ENCODE measurements around the gene VWC2L.

VWC2L gene

DNA sequence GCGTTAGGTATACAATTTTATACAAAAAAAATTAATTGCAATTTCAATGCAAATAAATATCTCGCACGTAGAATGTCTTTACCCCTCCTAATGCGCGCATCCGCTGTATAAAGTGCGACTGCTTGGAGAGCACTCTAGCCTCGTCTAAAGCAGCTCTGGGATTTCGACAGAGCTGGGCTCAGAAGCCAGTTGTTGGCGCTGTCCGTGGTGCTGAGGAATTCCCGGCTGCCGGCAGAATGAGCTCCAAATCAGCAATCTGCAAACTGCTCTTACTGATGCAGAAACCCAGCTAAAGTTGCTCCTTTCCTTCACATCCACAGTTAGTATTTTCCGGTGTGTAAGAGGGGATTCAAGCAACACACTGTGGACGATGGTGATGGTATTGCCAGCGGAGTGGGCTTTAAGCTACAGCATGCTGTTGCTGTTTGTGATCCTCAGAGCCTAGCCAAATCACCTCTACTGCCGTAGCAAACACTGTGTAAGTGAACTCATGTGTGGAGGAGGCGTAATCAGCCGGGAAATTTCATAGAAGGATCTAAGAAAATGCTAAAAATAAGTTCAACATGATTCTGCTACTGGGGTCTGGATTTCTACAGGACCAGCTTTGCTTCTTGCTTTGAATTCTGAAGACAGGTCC, at the start of gene VWC2L:
Gene VWC2L (plus strand): TSS at position 137 of the 637 bp plus-strand sequence. CDS start 3,140 bp downstream, outside the sequence.
- H3K9me3 Mint-ChIP-seq = no peaks in the 10 kb centered on the region
- DNase-seq (ENCODE audit: low spot score) = peak; percentile 7
- no peaks in the 10 kb centered on the region for H3K4me1 Mint-ChIP-seq (ENCODE audit: low read depth)
- no peaks in the 10 kb centered on the region for H3K27me3 Mint-ChIP-seq (ENCODE audit: low read depth)
- H3K36me3 Mint-ChIP-seq (ENCODE audit: low read depth) = no peaks in the 10 kb centered on the region
- no peak within 1 kb of the TSS for H3K27ac Mint-ChIP-seq
- H3K4me3 Mint-ChIP-seq = no peak within 1 kb of the TSS

- Mint-ChIP-seq H3K36me3 (ENCODE audit: low read depth) (no peaks in the 10 kb centered on the region), H3K27me3 (ENCODE audit: low read depth) (no peaks in the 10 kb centered on the region), H3K4me3 (no peak overlapping the region), H3K4me1 (ENCODE audit: low read depth) (no peaks in the 10 kb centered on the region), H3K27ac (no peak overlapping the region), H3K9me3 (peaks cover 7% of the 10 kb centered on the region)
- DNase-seq (ENCODE audit: low spot score) = no peak
Measured at GRCh38 chr2:214361116-214361515, 49.7 kb upstream of the VWC2L start.

DNA sequence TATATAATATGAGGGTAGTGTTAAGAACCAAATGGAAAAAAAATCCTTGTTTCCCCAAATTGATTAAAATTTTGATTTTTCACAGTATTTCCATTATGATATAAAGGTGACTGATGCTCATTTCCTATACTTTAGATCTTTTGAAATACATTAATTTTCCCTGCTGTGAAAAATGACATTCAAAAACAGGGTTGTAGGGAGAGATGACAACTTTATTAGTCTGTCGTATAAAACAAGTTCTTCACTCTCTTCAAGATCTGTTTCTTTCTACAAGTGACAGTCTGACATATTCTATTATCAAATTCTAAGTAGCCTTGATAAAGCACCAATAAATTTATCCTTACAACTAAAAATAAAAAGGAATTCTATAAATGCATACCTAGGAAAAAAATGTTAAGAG, 45.3 kb upstream of the VWC2L start:
- no peaks in the 10 kb centered on the region for H3K4me1 Mint-ChIP-seq (ENCODE audit: low read depth)
- H3K9me3 Mint-ChIP-seq = no peaks in the 10 kb centered on the region

DNA sequence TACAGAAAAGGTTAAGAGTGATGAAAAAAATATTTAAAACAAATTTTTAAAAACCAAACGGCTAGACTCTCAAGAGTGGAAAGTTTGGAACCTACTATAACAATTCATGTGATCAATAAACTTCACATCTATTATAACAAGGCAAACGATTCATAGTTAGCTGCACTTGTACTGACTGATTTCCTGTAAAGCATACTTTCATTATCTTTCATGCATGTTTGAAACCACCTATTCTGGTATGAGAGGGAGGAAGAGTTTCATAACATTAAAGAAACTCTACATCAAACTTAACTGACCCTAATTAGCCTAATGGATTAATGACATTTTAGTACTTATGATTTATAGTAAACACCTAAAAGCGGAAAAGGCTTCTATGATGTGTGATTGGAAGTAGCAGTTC, 43.7 kb upstream of the VWC2L start:
- Mint-ChIP-seq H3K27me3 (ENCODE audit: low read depth) (no peaks in the 10 kb centered on the region), H3K27ac (no peak overlapping the region), H3K4me1 (ENCODE audit: low read depth) (no peaks in the 10 kb centered on the region), H3K4me3 (no peak overlapping the region), H3K9me3 (no peaks in the 10 kb centered on the region), H3K36me3 (ENCODE audit: low read depth) (no peaks in the 10 kb centered on the region)
- DNase-seq (ENCODE audit: low spot score) = no peak

More for the DNA sequence above, 45.3 kb upstream of the VWC2L start:
- H3K36me3 Mint-ChIP-seq (ENCODE audit: low read depth) = no peaks in the 10 kb centered on the region
- no peaks in the 10 kb centered on the region for H3K27me3 Mint-ChIP-seq (ENCODE audit: low read depth)
- H3K27ac Mint-ChIP-seq = no peak overlapping the region
- no peak for DNase-seq (ENCODE audit: low spot score)
- no peak overlapping the region for H3K4me3 Mint-ChIP-seq

DNA sequence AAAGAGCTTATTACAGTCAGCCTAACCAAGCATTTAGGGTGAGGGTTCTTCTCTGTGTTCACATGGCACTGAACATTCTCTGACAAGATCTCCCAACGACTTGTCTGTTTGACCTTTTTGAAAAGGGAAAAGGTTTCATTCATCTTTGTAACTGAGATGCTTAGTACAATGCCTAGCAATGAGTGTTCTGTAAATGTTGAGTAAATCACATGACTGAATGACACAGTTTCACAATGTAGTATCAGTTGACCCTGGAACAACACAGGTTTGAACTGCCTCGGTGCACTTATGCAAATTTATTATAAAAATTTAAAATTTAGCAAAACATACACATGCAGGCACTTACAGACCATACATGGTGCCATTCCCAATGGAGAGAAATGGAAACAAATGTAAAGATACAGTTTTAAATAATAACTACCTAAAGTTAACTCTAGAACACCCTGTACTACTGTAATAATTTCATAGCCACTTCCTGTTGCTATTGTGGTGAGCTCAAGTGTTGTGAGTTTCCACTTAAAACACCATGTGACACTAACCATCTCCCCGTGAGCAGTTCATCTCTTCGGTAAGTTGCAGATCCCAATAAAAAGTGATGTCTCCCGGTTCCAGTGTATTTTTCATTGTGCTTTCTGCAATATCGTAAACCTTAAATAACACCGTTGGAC, 34.1 kb upstream of the VWC2L start:
- H3K4me1 Mint-ChIP-seq (ENCODE audit: low read depth) = peaks cover 2% of the 10 kb centered on the region
- no peak for DNase-seq (ENCODE audit: low spot score)
- H3K36me3 Mint-ChIP-seq (ENCODE audit: low read depth) = no peaks in the 10 kb centered on the region
- no peak overlapping the region for H3K4me3 Mint-ChIP-seq
- no peaks in the 10 kb centered on the region for H3K27me3 Mint-ChIP-seq (ENCODE audit: low read depth)
- no peaks in the 10 kb centered on the region for H3K9me3 Mint-ChIP-seq
- H3K27ac Mint-ChIP-seq = no peak overlapping the region

- Mint-ChIP-seq H3K36me3 (ENCODE audit: low read depth) (no peaks in the 10 kb centered on the region), H3K27me3 (ENCODE audit: low read depth) (no peaks in the 10 kb centered on the region), H3K9me3 (no peaks in the 10 kb centered on the region), H3K4me3 (no peak overlapping the region), H3K27ac (no peak overlapping the region), H3K4me1 (ENCODE audit: low read depth) (peaks cover 2% of the 10 kb centered on the region)
- no peak for DNase-seq (ENCODE audit: low spot score)
Measured at GRCh38 chr2:214377286-214377624, 33.6 kb upstream of the VWC2L start.

DNA sequence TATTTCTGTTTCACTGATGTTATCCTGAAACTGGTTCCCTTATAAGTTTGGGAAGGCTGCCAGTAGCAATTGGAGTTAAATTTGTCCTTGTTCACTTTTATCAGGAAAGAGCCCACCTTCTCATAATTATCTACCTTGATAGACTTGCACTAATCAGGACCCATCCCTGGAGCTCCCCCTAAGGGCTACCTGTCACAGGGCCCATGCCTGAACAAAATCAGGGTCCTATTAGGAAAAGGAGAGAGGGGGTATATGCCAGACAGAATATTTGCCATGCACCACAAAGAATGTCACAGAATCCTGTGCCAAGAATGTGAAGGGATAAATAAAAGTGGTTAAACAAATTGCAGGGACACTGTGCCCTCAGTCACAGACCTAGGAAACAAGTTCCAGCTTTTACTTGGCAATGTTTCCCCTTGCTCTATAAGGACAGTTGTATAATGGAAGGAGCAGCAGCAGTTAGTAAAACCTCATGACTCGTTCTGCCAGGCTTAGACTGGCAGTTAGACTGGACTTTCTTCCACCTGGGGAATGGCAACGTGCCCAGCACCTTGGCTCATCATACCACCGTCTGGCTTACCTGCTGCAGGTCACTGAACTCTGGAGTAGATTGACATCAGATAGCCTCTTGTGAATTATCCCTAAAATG, 32.3 kb upstream of the VWC2L start:
- no peaks in the 10 kb centered on the region for H3K36me3 Mint-ChIP-seq (ENCODE audit: low read depth)
- no peaks in the 10 kb centered on the region for H3K27me3 Mint-ChIP-seq (ENCODE audit: low read depth)
- DNase-seq (ENCODE audit: low spot score) = no peak
- H3K9me3 Mint-ChIP-seq = no peaks in the 10 kb centered on the region
- H3K4me1 Mint-ChIP-seq (ENCODE audit: low read depth) = peaks cover 2% of the 10 kb centered on the region
- H3K27ac Mint-ChIP-seq = no peak overlapping the region
- no peak overlapping the region for H3K4me3 Mint-ChIP-seq

DNA sequence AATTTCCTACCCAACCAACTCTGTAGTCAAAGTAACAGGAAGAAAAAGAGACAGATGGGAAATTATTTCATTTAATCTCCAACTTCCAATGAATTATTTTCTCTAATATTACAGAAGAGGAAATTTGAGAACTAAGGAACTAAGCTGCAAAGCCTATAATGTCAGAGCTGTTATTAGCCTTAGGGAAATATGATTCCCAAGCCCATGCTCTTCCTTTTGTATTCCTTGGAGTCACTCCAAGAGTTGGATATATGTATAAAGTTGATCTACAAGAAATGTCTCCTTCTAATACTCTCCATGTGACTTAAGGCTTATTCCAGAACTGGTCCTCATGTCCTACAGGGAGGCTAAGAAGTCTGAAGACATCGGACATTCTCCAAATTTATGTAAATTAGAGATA, 31.6 kb upstream of the VWC2L start:
- no peaks in the 10 kb centered on the region for H3K27me3 Mint-ChIP-seq (ENCODE audit: low read depth)
- H3K9me3 Mint-ChIP-seq = no peaks in the 10 kb centered on the region
- H3K4me1 Mint-ChIP-seq (ENCODE audit: low read depth) = peaks cover 2% of the 10 kb centered on the region
- no peak overlapping the region for H3K27ac Mint-ChIP-seq
- no peak overlapping the region for H3K4me3 Mint-ChIP-seq
- no peak for DNase-seq (ENCODE audit: low spot score)
- no peaks in the 10 kb centered on the region for H3K36me3 Mint-ChIP-seq (ENCODE audit: low read depth)

DNA sequence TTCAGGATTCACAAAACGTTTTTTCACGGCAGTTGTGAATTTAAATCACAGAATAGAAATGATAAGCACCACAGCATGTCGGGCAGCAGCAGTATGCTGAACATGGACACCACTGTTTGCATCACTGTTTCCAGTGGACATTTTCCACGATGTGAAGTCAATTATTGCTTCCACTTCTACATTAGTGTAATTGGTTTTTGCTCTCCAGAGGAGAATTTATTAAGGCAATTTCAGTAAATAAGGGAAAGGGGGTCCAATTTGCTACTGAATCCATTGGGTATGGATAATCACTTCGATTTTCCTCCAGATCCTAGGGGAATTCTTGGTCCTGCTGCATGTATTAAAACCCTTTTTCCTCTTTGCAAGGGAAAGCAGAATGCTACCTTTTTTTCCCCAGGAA, 30.2 kb upstream of the VWC2L start:
- Mint-ChIP-seq H3K9me3 (no peaks in the 10 kb centered on the region), H3K36me3 (ENCODE audit: low read depth) (no peaks in the 10 kb centered on the region), H3K27me3 (ENCODE audit: low read depth) (no peaks in the 10 kb centered on the region), H3K27ac (no peak overlapping the region), H3K4me3 (no peak overlapping the region), H3K4me1 (ENCODE audit: low read depth) (peaks cover 2% of the 10 kb centered on the region)
- no peak for DNase-seq (ENCODE audit: low spot score)

- Mint-ChIP-seq H3K27me3 (ENCODE audit: low read depth) (no peaks in the 10 kb centered on the region), H3K36me3 (ENCODE audit: low read depth) (no peaks in the 10 kb centered on the region), H3K9me3 (no peaks in the 10 kb centered on the region), H3K4me3 (no peak overlapping the region), H3K27ac (no peak overlapping the region), H3K4me1 (ENCODE audit: low read depth) (no peaks in the 10 kb centered on the region)
- no peak for DNase-seq (ENCODE audit: low spot score)
Measured at GRCh38 chr2:214382229-214382628, 28.6 kb upstream of the VWC2L start.

GRCh38 chr2:214386720-214387119, 24.1 kb upstream of the VWC2L start:
- no peaks in the 10 kb centered on the region for H3K36me3 Mint-ChIP-seq (ENCODE audit: low read depth)
- no peak overlapping the region for H3K4me3 Mint-ChIP-seq
- no peak overlapping the region for H3K27ac Mint-ChIP-seq

GRCh38 chr2:214389334-214389733, 21.5 kb upstream of the VWC2L start:
- Mint-ChIP-seq H3K9me3 (no peaks in the 10 kb centered on the region), H3K4me3 (no peak overlapping the region), H3K27me3 (ENCODE audit: low read depth) (no peaks in the 10 kb centered on the region), H3K27ac (no peak overlapping the region), H3K4me1 (ENCODE audit: low read depth) (no peaks in the 10 kb centered on the region), H3K36me3 (ENCODE audit: low read depth) (no peaks in the 10 kb centered on the region)
- DNase-seq (ENCODE audit: low spot score) = no peak

More at GRCh38 chr2:214386720-214387119, 24.1 kb upstream of the VWC2L start:
- no peaks in the 10 kb centered on the region for H3K9me3 Mint-ChIP-seq
- no peak for DNase-seq (ENCODE audit: low spot score)
- no peaks in the 10 kb centered on the region for H3K4me1 Mint-ChIP-seq (ENCODE audit: low read depth)
- H3K27me3 Mint-ChIP-seq (ENCODE audit: low read depth) = no peaks in the 10 kb centered on the region

GRCh38 chr2:214393796-214394195, 17.1 kb upstream of the VWC2L start:
- Mint-ChIP-seq H3K27me3 (ENCODE audit: low read depth) (no peaks in the 10 kb centered on the region), H3K36me3 (ENCODE audit: low read depth) (no peaks in the 10 kb centered on the region), H3K27ac (no peak overlapping the region), H3K4me1 (ENCODE audit: low read depth) (no peaks in the 10 kb centered on the region), H3K4me3 (no peak overlapping the region), H3K9me3 (no peaks in the 10 kb centered on the region)
- DNase-seq (ENCODE audit: low spot score) = no peak

DNA sequence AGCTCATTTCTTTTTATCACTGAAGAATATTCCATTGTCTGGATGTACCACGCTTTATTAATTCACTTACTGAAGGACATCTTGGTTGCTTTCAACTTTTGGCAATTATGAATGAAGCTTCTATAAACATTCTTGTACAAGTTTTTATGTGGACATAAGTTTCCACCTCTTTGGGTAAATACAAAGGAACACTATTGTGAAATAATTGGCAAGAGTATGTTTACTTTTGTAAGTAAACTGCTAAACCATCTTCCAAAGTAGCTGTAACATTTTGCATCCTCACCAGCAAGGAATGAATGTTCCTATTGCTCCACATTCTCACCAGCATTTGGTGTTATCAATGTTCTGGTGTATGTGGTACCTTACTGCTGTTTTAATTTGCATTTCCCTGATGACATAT, 15.8 kb upstream of the VWC2L start:
- no peak overlapping the region for H3K4me3 Mint-ChIP-seq
- no peaks in the 10 kb centered on the region for H3K4me1 Mint-ChIP-seq (ENCODE audit: low read depth)
- H3K9me3 Mint-ChIP-seq = no peaks in the 10 kb centered on the region
- H3K27me3 Mint-ChIP-seq (ENCODE audit: low read depth) = no peaks in the 10 kb centered on the region
- DNase-seq (ENCODE audit: low spot score) = no peak
- H3K36me3 Mint-ChIP-seq (ENCODE audit: low read depth) = no peaks in the 10 kb centered on the region
- H3K27ac Mint-ChIP-seq = no peak overlapping the region
